ENCODE measurements around the gene IQCK. TPM values are rescaled to one million over a fixed set of nuclear protein-coding genes. Genes with fewer than 3 reads are reported as not detected.

The IQCK gene
- polyA plus RNA-seq, 2 of the 4 experiments (the other 2 are of a cell fraction): 10.3 to 15.6 TPM

GRCh38 chr16:19710991-19711545 is 7.0 kb upstream of the IQCK start:
- Histone ChIP-seq H3K4me3 (no peak overlapping the region), H3K27ac (no peak overlapping the region), H3K4me1 (peaks cover 13% of the 10 kb centered on the region; the same call in 2 of the 3 replicates), H3K4me2 (no peak overlapping the region), H3K9me3 (no peaks in the 10 kb centered on the region)
- no peak for FAIRE-seq
- no peak for DNase-seq (ENCODE audit: low read depth in 1 of 2, low spot score in 1 of 2)
- no peak for TF ChIP-seq CHD2 (IDR thresholded peaks at IDR 0.05; ENCODE audit: low read length, partially characterized antibody)
- TF ChIP-seq CTCF (IDR thresholded peaks at IDR 0.05): no peak
- TF ChIP-seq FOSB (CRISPR knock-in tag; IDR thresholded peaks at IDR 0.05): no peak
- no peak for TF ChIP-seq BHLHE40 (IDR thresholded peaks at IDR 0.05; ENCODE audit: low read depth, low read length)
- TF ChIP-seq ZNF302 (CRISPR knock-in tag; IDR thresholded peaks at IDR 0.05): no peak
- no peak for TF ChIP-seq HMGXB4 (CRISPR knock-in tag; IDR thresholded peaks at IDR 0.05; ENCODE audit: borderline replicate concordance)
- no peak for TF ChIP-seq TP53 (CRISPR knock-in tag; IDR thresholded peaks at IDR 0.05)
- no peak for TF ChIP-seq HOXB13 (CRISPR knock-in tag; IDR thresholded peaks at IDR 0.05; ENCODE audit: low read depth)
- TF ChIP-seq ESRRA (IDR thresholded peaks at IDR 0.05; ENCODE audit: borderline replicate concordance, low read length): no peak
- no peak for TF ChIP-seq USF2 (IDR thresholded peaks at IDR 0.05)
- no peak for TF ChIP-seq HDAC2 (IDR thresholded peaks at IDR 0.05)
- no peak for TF ChIP-seq NR3C1 (IDR thresholded peaks at IDR 0.05)
- TF ChIP-seq EP300 (IDR thresholded peaks at IDR 0.05): no peak
- TF ChIP-seq ELK1 (IDR thresholded peaks at IDR 0.05; ENCODE audit: low read depth, low read length): no peak
- no peak for TF ChIP-seq NPAS2 (CRISPR knock-in tag; IDR thresholded peaks at IDR 0.05; ENCODE audit: borderline replicate concordance)
- TF ChIP-seq JUNB (IDR thresholded peaks at IDR 0.05): no peak
- no peak for TF ChIP-seq NFE2L2 (conservative IDR thresholded peaks at IDR 0.05; ENCODE audit: low read length)
- TF ChIP-seq ATOH8 (CRISPR knock-in tag; IDR thresholded peaks at IDR 0.05; ENCODE audit: low read depth): no peak
- TF ChIP-seq TFCP2L1 (CRISPR knock-in tag; IDR thresholded peaks at IDR 0.05): no peak
- POLR2A ChIA-PET: interaction anchor here (0.7 kb wide), 1 partner anchor 173 kb away, joined by 5 read pairs; no protein-coding TSS in a partner anchor
- ATAC-seq: no peak
- CTCF ChIA-PET: interaction anchor here (0.5 to 2.9 kb wide), 5 partner anchors 11 to 175 kb away, joined by 3 to 13 read pairs (median 3); partner anchors contain the start of gene GPRC5B
- 81% methylated on average over 12 of the region's 13 CpGs for WGBS (ENCODE audit: missing lambda C conversion rate)

GRCh38 chr16:19711643-19712042 is 6.4 kb upstream of the IQCK start:
- TF ChIP-seq TP53 (CRISPR knock-in tag; IDR thresholded peaks at IDR 0.05): no peak
- no peak for TF ChIP-seq ZC3H11A (IDR thresholded peaks at IDR 0.05)
- ChIA-PET POLR2A (interaction anchor here (0.8 kb wide), 1 partner anchor 13 kb away, joined by 3 read pairs; no protein-coding TSS in a partner anchor), CTCF (interaction anchor here (1.2 kb wide), 1 partner anchor 173 kb away, joined by 4 read pairs; the partner anchor contains the start of gene GPRC5B)
- H3K4me2 ChIP-seq: no peak overlapping the region
- no peak for FAIRE-seq
- no peak for DNase-seq (ENCODE audit: low read depth in 1 of 2, low spot score in 1 of 2)
- H3K4me3 ChIP-seq: no peak overlapping the region
- 94% methylated on average over 12 of the region's 12 CpGs for WGBS (ENCODE audit: missing lambda C conversion rate)
- peaks cover 19% of the 10 kb centered on the region; the same call in 2 of the 3 replicates for H3K4me1 ChIP-seq
- H3K27ac ChIP-seq: no peak overlapping the region
- ATAC-seq: no peak
- no peaks in the 10 kb centered on the region for H3K9me3 ChIP-seq

Data from A549 (cell line).